Renal cortical epithelial cell (primary cell): ENCODE measurements around the gene HERC2. TPM values are rescaled to one million over a fixed set of nuclear protein-coding genes. Genes with fewer than 3 reads are reported as not detected.
"Not testable (repeated sequence)": the region's sequence is repeated elsewhere in the genome, so short reads cannot be mapped to it uniquely, and the experiment has no call there.

ENCODE experiments used
- DNase-seq: peaks from one replicate; pipeline ENCODE4 v3.0.0-alpha.2; 2011; ENCODE audit warnings: low read depth
- total RNA-seq: library from RNA; depleted of rRNA; stranded (reverse); fragments of >200 nt; gene quantifications from 2 replicates; pipeline ENCODE4 v1.2.3, GENCODE V29; 2014

The HERC2 gene
- 31.8 and 101 TPM in 2 replicates for total RNA-seq

GRCh38 chr15:28322129-28322588 lies at the start of gene HERC2:
Gene HERC2 (minus strand): TSS chr15:28322179. CDS start chr15:28321433, 746 bp downstream.
- DNase-seq = not testable (repeated sequence)

- DNase-seq = not testable (repeated sequence)
Measured at GRCh38 chr15:28365502-28365901, 43.5 kb upstream of the HERC2 start.

- DNase-seq = not testable (repeated sequence)
Measured at GRCh38 chr15:28357984-28358383, 36.0 kb upstream of the HERC2 start, which contains the start of gene GOLGA6L24. Gene GOLGA6L24 (minus strand): TSS chr15:28358084. CDS start chr15:28358023, 61 bp downstream.

GRCh38 chr15:28321358-28322078 lies 461 bp downstream of the HERC2 start:
- not testable (repeated sequence) for DNase-seq

- not testable (repeated sequence) for DNase-seq
Measured at GRCh38 chr15:28319725-28320124, 2.3 kb downstream of the HERC2 start.

- not testable (repeated sequence) for DNase-seq
Measured at GRCh38 chr15:28318828-28319227, 3.2 kb downstream of the HERC2 start.

- not testable (repeated sequence) for DNase-seq
Measured at GRCh38 chr15:28318122-28318521, 3.9 kb downstream of the HERC2 start.

GRCh38 chr15:28316958-28317357 lies 5.0 kb downstream of the HERC2 start:
- DNase-seq = not testable (repeated sequence)

GRCh38 chr15:28310454-28310853 lies 11.5 kb downstream of the HERC2 start:
- DNase-seq = not testable (repeated sequence)

- not testable (repeated sequence) for DNase-seq
Measured at GRCh38 chr15:28308718-28309117, 13.3 kb downstream of the HERC2 start.

GRCh38 chr15:28305700-28306099 lies 16.3 kb downstream of the HERC2 start:
- not testable (repeated sequence) for DNase-seq

- DNase-seq = not testable (repeated sequence)
Measured at GRCh38 chr15:28297434-28297833, 24.5 kb downstream of the HERC2 start.

GRCh38 chr15:28296814-28297213 lies 25.2 kb downstream of the HERC2 start:
- not testable (repeated sequence) for DNase-seq

GRCh38 chr15:28295009-28295563 lies 26.9 kb downstream of the HERC2 start:
- not testable (repeated sequence) for DNase-seq

GRCh38 chr15:28294560-28294959 lies 27.4 kb downstream of the HERC2 start:
- DNase-seq = not testable (repeated sequence)

GRCh38 chr15:28289694-28290463 lies 32.1 kb downstream of the HERC2 start:
- DNase-seq = no peak

- DNase-seq = not testable (repeated sequence)
Measured at GRCh38 chr15:28288830-28289693, 32.9 kb downstream of the HERC2 start.

GRCh38 chr15:28286659-28287058 lies 35.3 kb downstream of the HERC2 start:
- not testable (repeated sequence) for DNase-seq

- DNase-seq = no peak
Measured at GRCh38 chr15:28286031-28286430, 35.9 kb downstream of the HERC2 start.

- no peak for DNase-seq
Measured at GRCh38 chr15:28281876-28282275, 40.1 kb downstream of the HERC2 start.

GRCh38 chr15:28274635-28275034 lies 47.3 kb downstream of the HERC2 start:
- DNase-seq = no peak
